Activated CD8-positive, alpha-beta memory T cell treated with anti-CD3 and anti-CD28 coated beads, Interleukin-2, amount 10 ng/mL, durations not matched to agents 7 days and 5 days (primary cell): ENCODE results near the gene SYT2. TPM values are rescaled to one million over a fixed set of nuclear protein-coding genes. Genes with fewer than 3 reads are reported as not detected.
A peak's percentile ranks its signal among the peaks of the same experiment; 100 is the strongest.
"Not testable (repeated sequence)": the region's sequence is repeated elsewhere in the genome, so short reads cannot be mapped to it uniquely, and the experiment has no call there.

Experiments
- ATAC-seq: fragments of 150-1000 bp; cut with Tn5 transposase; one replicate; pipeline ENCODE4 v1.10.0; 2021; ENCODE audit warnings: moderate library complexity
- CTCF ChIA-PET: fragments of 350-600 bp; sonication (Branson Sonifier 250); formaldehyde crosslinking; loops from one replicate; lab custom pipeline; 2021; ENCODE audit warnings: antibody characterized with exemption; lab: Charles Lee
- DNase-seq: peaks from one replicate; pipeline ENCODE4 v3.0.0-alpha.2; 2020
- H3K27ac Mint-ChIP-seq: one replicate; pipeline ENCODE4 v1.8.0; 2021; ENCODE audit warnings: mild to moderate bottlenecking, mixed read lengths
- H3K27me3 Mint-ChIP-seq: one replicate; pipeline ENCODE4 v1.8.0; 2021; ENCODE audit warnings: mixed read lengths
- H3K36me3 Mint-ChIP-seq: one replicate; pipeline ENCODE4 v1.8.0; 2021; ENCODE audit warnings: mild to moderate bottlenecking, mixed read lengths
- H3K4me1 Mint-ChIP-seq: one replicate; pipeline ENCODE4 v1.8.0; 2021; ENCODE audit warnings: mixed read lengths
- H3K4me3 Mint-ChIP-seq: one replicate; pipeline ENCODE4 v1.8.0; 2021; ENCODE audit warnings: mild to moderate bottlenecking, moderate library complexity, mixed read lengths
- H3K9me3 Mint-ChIP-seq: one replicate; pipeline ENCODE4 v1.8.0; 2022; ENCODE audit warnings: low read depth, mixed read lengths
- total RNA-seq, 2 experiments: library from RNA; stranded (reverse); gene quantifications; one replicate each; pipeline ENCODE4 v1.2.3, GENCODE V29; 2021

SYT2 gene
- total RNA-seq, 2 experiments from 2014 or later = not detected

DNA sequence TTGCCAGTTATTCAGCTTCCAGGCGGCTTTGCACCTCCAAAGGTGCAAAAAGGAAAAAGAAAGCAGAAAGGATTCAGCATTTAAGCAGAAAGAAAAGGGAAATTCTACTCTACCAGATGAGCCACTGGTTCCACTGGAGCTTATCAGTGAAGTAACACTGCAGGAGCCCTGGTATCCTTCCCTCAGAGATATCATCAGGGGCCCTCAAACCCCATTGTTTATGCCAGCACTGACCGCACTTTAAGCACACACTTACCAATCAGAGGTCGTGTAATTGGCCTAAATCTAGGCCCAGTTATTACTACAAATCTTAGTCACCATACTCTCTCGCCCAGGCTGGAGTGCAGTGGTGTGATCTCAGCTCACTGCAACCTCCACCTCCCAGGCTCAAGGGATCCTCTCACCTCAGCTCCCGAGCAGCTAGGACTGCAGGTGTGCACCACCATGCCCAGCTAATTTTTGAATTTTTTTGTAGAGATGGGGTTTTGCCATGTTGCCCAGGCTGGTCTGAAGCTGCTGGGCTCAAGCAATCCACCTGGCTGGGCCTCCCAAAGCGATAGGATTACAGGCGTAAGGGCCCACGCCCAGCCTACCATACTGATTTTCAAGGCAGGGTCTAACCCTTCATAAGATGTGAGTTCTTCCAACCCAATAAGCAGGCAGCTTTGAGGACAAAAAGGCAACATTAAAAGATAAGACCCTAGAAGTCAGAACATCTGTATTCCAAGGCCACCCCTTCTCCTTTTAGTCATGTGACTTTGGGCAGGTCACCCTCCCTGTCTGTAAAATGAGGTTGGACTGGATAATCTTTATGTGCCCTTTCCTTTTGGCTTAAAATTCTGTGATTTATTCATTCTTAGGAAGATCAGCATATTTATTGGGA lies 125.3 kb downstream of the SYT2 start:
- DNase-seq (no peak), ATAC-seq (no peak)
- Mint-ChIP-seq H3K9me3 (no peaks in the 10 kb centered on the region), H3K27ac (no peak overlapping the region), H3K4me3 (no peak overlapping the region), H3K27me3 (no peaks in the 10 kb centered on the region), H3K36me3 (no peaks in the 10 kb centered on the region), H3K4me1 (peaks cover 20% of the 10 kb centered on the region)
- CTCF ChIA-PET = interaction anchor here (1.0 to 3.9 kb wide), 5 partner anchors 10 to 131 kb away, joined by 3 to 13 read pairs (median 3); no protein-coding TSS in a partner anchor

DNA sequence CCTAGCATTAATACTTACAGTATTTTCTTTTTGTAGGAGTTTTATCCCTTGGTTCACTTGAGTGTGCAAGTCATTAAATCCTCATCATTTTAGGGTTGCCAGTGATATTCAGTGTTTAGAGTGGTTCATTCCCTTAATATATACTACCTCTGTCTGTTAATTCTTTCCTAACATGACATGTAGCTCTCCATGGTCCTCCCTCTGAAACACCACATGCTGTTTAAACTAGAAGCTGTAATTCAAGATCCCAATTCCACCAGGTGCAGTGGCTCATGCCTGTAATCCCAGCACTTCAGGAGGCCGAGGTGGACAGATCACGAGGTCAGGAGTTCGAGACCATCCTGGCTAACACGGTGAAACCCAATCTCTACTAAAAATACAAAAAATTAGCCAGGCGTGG lies 127.9 kb downstream of the SYT2 start:
- DNase-seq, H3K4me3 Mint-ChIP-seq, ATAC-seq, H3K27me3 Mint-ChIP-seq, H3K9me3 Mint-ChIP-seq, H3K36me3 Mint-ChIP-seq, H3K27ac Mint-ChIP-seq: not testable (repeated sequence)
- peaks cover 13% of the 10 kb centered on the region for H3K4me1 Mint-ChIP-seq
- CTCF ChIA-PET = interaction anchor here (1.8 kb wide), 1 partner anchor 11 kb away, joined by 6 read pairs; no protein-coding TSS in a partner anchor

GRCh38 chr1:202580619-202581018 lies 129.6 kb downstream of the SYT2 start:
- no peak overlapping the region for H3K27ac Mint-ChIP-seq
- ATAC-seq = no peak
- CTCF ChIA-PET = interaction anchor here (1.3 kb wide), 1 partner anchor 139 kb away, joined by 4 read pairs; no protein-coding TSS in a partner anchor
- DNase-seq = no peak
- no peaks in the 10 kb centered on the region for H3K4me1 Mint-ChIP-seq
- H3K4me3 Mint-ChIP-seq = no peak overlapping the region
- no peaks in the 10 kb centered on the region for H3K27me3 Mint-ChIP-seq
- no peaks in the 10 kb centered on the region for H3K9me3 Mint-ChIP-seq
- H3K36me3 Mint-ChIP-seq = no peaks in the 10 kb centered on the region

GRCh38 chr1:202579806-202580205 lies 130.4 kb downstream of the SYT2 start:
- no peaks in the 10 kb centered on the region for H3K27me3 Mint-ChIP-seq
- no peak overlapping the region for H3K27ac Mint-ChIP-seq
- DNase-seq (no peak), ATAC-seq (no peak)
- H3K36me3 Mint-ChIP-seq = no peaks in the 10 kb centered on the region
- no peaks in the 10 kb centered on the region for H3K4me1 Mint-ChIP-seq
- CTCF ChIA-PET = no interaction called here
- no peaks in the 10 kb centered on the region for H3K9me3 Mint-ChIP-seq
- H3K4me3 Mint-ChIP-seq = no peak overlapping the region

DNA sequence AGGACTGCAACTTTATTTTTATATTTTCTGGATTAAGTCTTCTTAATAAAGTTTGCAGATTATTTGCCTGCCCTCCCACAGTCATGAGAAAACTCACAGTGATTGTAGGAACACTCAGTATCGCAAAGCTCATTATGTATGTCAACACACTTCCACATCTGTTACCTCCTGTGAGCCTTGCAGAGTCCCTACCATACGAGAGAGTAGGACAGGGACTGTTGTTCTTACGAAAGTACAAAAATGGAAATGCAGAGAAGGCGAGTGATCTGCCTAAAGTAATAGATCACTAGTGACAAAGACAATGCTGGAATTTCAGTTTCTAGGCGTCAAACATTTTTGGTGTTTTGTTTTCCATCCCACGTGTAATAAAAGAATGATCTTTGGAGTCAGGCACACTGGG lies 131.7 kb downstream of the SYT2 start:
- Mint-ChIP-seq H3K27ac (no peak overlapping the region), H3K9me3 (no peaks in the 10 kb centered on the region), H3K36me3 (no peaks in the 10 kb centered on the region), H3K4me1 (no peaks in the 10 kb centered on the region), H3K27me3 (no peaks in the 10 kb centered on the region), H3K4me3 (no peak overlapping the region)
- DNase-seq (no peak), ATAC-seq (no peak)
- CTCF ChIA-PET = interaction anchor here (1.0 kb wide), 1 partner anchor 126 kb away, joined by 3 read pairs; no protein-coding TSS in a partner anchor

DNA sequence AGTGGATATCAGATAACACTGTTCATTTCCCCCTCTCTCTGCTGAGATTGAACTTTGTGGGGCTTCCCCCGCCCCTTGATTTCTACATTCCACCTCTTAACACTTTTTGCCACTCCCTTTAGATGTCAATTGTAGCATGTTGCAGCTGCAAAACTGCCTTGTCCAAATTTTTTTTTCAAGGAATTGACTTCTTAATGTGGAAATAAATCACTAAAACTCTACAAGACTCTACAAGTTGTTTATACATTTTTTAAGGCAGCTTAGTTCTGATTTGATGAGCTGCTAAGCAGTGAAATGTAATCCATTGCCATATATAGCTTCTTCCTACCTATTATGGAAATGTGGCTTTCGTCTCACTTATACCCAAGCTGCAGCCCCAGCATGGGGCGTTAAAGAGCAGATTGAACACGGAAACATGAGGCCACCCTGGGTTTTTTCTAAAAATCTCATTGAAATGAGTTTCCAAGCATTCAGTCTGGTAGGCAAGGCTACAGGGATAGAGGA lies 132.2 kb downstream of the SYT2 start:
- H3K27me3 Mint-ChIP-seq = no peaks in the 10 kb centered on the region
- H3K4me1 Mint-ChIP-seq = no peaks in the 10 kb centered on the region
- ATAC-seq (no peak), DNase-seq (no peak)
- H3K9me3 Mint-ChIP-seq = no peaks in the 10 kb centered on the region
- H3K36me3 Mint-ChIP-seq = no peaks in the 10 kb centered on the region
- CTCF ChIA-PET = interaction anchor here (1.0 kb wide), 1 partner anchor 127 kb away, joined by 3 read pairs; no protein-coding TSS in a partner anchor
- no peak overlapping the region for H3K4me3 Mint-ChIP-seq
- H3K27ac Mint-ChIP-seq = no peak overlapping the region

DNA sequence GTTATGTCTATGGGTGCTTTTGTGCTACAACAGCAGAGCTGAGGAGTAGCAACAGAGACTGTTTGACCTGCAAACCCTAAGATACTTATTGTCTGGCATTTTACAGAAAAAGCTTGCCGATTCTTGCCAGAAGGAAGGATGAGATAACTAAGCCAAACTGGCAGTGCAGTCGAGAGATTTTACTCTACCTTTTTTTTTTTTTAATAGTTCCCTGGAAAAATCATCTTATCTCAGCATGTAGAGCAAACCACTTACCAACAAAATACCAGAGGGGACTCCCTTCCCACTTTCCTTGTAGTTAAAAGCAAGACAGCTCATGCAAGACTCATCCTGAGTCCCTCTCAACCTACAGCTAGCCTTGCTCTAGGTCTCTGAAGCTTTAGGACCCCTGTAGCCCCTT lies 132.9 kb downstream of the SYT2 start:
- no peaks in the 10 kb centered on the region for H3K4me1 Mint-ChIP-seq
- no peaks in the 10 kb centered on the region for H3K36me3 Mint-ChIP-seq
- H3K4me3 Mint-ChIP-seq = no peak overlapping the region
- H3K27ac Mint-ChIP-seq = no peak overlapping the region
- DNase-seq (no peak), ATAC-seq (no peak)
- H3K27me3 Mint-ChIP-seq = no peaks in the 10 kb centered on the region
- no peaks in the 10 kb centered on the region for H3K9me3 Mint-ChIP-seq
- CTCF ChIA-PET = interaction anchor here (1.0 kb wide), 1 partner anchor 127 kb away, joined by 3 read pairs; no protein-coding TSS in a partner anchor

- Mint-ChIP-seq H3K36me3 (no peaks in the 10 kb centered on the region), H3K4me3 (no peak overlapping the region), H3K4me1 (no peaks in the 10 kb centered on the region), H3K27ac (no peak overlapping the region), H3K27me3 (no peaks in the 10 kb centered on the region), H3K9me3 (no peaks in the 10 kb centered on the region)
- DNase-seq = no peak
- CTCF ChIA-PET = no interaction called here
- ATAC-seq = no peak
Measured at GRCh38 chr1:202576816-202577215, 133.4 kb downstream of the SYT2 start.

GRCh38 chr1:202575918-202576653 lies 134.2 kb downstream of the SYT2 start:
- Mint-ChIP-seq H3K4me1 (no peaks in the 10 kb centered on the region), H3K36me3 (no peaks in the 10 kb centered on the region), H3K27ac (no peak overlapping the region), H3K9me3 (no peaks in the 10 kb centered on the region), H3K27me3 (no peaks in the 10 kb centered on the region), H3K4me3 (no peak overlapping the region)
- CTCF ChIA-PET = interaction anchor here (0.6 to 3.2 kb wide), 4 partner anchors 9 to 144 kb away, joined by 3 to 13 read pairs (median 4); no protein-coding TSS in a partner anchor
- DNase-seq (no peak), ATAC-seq (no peak)

DNA sequence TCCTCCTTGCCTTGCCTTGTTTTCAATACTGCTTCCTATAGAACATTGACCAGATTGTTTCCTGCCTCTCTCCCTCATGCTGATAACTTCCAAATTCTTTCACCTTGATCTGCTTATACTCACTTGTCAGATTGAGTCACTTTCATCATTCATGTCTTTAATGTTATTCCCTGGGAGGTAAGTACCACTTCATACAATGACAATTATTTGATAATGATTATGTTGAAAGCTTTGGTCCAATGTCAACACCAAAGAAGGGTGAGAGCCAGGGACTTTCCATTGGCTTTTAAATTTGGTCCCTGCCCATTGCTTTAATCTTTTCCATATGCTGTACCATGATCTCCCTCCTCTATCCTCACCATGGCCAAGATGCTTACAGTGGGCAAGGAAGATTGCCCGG lies 137.4 kb downstream of the SYT2 start:
- no peak for ATAC-seq
- Mint-ChIP-seq H3K27ac (no peak overlapping the region), H3K4me3 (no peak overlapping the region), H3K36me3 (peaks cover 2% of the 10 kb centered on the region), H3K27me3 (no peaks in the 10 kb centered on the region), H3K4me1 (no peaks in the 10 kb centered on the region), H3K9me3 (no peaks in the 10 kb centered on the region)
- no peak for DNase-seq
- CTCF ChIA-PET = interaction anchor here (1.7 kb wide), 1 partner anchor 229 kb away, joined by 6 read pairs; no protein-coding TSS in a partner anchor

- no peak for ATAC-seq
Measured at GRCh38 chr1:202571719-202572339, 138.4 kb downstream of the SYT2 start.

DNA sequence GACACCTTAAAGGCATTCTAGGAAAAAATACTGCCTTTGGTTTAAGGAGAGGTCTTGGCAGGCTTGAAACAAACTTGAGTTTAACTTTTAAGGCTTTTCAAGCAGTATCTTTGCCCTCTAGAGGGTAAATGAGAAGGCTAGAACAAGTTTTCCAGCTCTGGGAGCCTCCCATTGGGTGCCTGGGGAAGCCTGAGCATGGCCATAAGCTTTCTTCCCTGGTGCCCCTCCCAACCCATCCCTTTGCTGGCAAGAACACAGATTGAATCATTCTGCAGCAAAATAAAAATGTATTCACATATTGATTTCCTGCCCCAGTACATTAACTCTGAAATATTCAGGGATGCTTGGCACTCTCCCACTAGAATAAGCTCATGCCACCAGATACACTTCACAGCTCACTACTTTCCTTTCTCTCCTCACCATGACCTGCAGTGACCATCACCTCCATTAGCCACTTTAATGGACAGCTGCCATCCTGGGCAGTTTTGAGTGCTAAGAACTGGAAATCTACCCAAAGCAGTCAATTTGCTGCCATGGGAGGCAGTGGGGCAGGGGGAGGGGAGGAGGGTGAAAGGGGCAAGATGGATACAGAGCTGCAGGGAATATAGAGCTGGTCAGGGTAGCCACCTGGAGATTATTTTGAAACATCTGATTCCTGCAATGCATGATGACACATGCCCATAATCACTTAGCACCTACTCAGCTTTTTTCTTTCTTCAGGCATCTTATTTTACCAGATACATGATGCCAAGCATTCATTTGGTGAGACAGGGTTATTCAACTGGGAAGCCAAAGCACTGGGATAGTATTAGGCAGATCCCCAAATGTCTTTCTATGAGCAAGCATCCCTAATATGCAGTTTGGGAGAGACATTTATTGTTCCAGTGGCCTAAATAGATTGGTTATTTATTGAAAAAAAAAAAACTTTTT lies 140.6 kb downstream of the SYT2 start:
- Mint-ChIP-seq H3K27ac (no peak overlapping the region), H3K4me3 (no peak overlapping the region), H3K9me3 (no peaks in the 10 kb centered on the region), H3K36me3 (peaks cover 2% of the 10 kb centered on the region), H3K4me1 (peaks cover 23% of the 10 kb centered on the region), H3K27me3 (no peaks in the 10 kb centered on the region)
- CTCF ChIA-PET = interaction anchor here (0.8 to 1.6 kb wide), 2 partner anchors 63 to 149 kb away, joined by 3 read pairs; no protein-coding TSS in a partner anchor
- ATAC-seq (no peak), DNase-seq (no peak)

More at GRCh38 chr1:202571719-202572339, 138.4 kb downstream of the SYT2 start:
- no peaks in the 10 kb centered on the region for H3K27me3 Mint-ChIP-seq
- peaks cover 8% of the 10 kb centered on the region for H3K4me1 Mint-ChIP-seq
- no peak overlapping the region for H3K27ac Mint-ChIP-seq
- peak; percentile 49 for DNase-seq
- CTCF ChIA-PET = interaction anchor here (0.7 to 2.4 kb wide), 13 partner anchors 10 to 228 kb away, joined by 3 to 7 read pairs (median 3); partner anchors contain the start of gene SYT2
- H3K9me3 Mint-ChIP-seq = no peaks in the 10 kb centered on the region
- peaks cover 2% of the 10 kb centered on the region for H3K36me3 Mint-ChIP-seq
- no peak overlapping the region for H3K4me3 Mint-ChIP-seq
